NCI-H1105 (cell line): ENCODE results near the gene FLNA.
"Not testable (repeated sequence)": the region's sequence is repeated elsewhere in the genome, so short reads cannot be mapped to it uniquely, and the experiment has no call there.

ENCODE experiments used
- DNase-seq: peaks from one replicate; lab custom pipeline; 2025; lab: John Stamatoyannopoulos, UW

The FLNA gene, protein sequence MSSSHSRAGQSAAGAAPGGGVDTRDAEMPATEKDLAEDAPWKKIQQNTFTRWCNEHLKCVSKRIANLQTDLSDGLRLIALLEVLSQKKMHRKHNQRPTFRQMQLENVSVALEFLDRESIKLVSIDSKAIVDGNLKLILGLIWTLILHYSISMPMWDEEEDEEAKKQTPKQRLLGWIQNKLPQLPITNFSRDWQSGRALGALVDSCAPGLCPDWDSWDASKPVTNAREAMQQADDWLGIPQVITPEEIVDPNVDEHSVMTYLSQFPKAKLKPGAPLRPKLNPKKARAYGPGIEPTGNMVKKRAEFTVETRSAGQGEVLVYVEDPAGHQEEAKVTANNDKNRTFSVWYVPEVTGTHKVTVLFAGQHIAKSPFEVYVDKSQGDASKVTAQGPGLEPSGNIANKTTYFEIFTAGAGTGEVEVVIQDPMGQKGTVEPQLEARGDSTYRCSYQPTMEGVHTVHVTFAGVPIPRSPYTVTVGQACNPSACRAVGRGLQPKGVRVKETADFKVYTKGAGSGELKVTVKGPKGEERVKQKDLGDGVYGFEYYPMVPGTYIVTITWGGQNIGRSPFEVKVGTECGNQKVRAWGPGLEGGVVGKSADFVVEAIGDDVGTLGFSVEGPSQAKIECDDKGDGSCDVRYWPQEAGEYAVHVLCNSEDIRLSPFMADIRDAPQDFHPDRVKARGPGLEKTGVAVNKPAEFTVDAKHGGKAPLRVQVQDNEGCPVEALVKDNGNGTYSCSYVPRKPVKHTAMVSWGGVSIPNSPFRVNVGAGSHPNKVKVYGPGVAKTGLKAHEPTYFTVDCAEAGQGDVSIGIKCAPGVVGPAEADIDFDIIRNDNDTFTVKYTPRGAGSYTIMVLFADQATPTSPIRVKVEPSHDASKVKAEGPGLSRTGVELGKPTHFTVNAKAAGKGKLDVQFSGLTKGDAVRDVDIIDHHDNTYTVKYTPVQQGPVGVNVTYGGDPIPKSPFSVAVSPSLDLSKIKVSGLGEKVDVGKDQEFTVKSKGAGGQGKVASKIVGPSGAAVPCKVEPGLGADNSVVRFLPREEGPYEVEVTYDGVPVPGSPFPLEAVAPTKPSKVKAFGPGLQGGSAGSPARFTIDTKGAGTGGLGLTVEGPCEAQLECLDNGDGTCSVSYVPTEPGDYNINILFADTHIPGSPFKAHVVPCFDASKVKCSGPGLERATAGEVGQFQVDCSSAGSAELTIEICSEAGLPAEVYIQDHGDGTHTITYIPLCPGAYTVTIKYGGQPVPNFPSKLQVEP (N-terminal part only)

GRCh38 chrX:154374313-154375155, at the start of gene FLNA:
Gene FLNA, minus strand, starts transcription at chrX:154374634. Its CDS starts 3,389 bp downstream, at chrX:154371245.
- peak; percentile 52 for DNase-seq

- DNase-seq, result no peak
Observed at GRCh38 chrX:154420402-154420756, 45.9 kb upstream of the FLNA start.

- peak; percentile 92 for DNase-seq
Observed at GRCh38 chrX:154419688-154420401, 45.4 kb upstream of the FLNA start.

- no peak for DNase-seq
Observed at GRCh38 chrX:154419189-154419588, 44.8 kb upstream of the FLNA start.

GRCh38 chrX:154417157-154417556, 42.7 kb upstream of the FLNA start:
- peak; percentile 86 for DNase-seq

- DNase-seq, result no peak
Observed at GRCh38 chrX:154413142-154413541, 38.7 kb upstream of the FLNA start.

DNA sequence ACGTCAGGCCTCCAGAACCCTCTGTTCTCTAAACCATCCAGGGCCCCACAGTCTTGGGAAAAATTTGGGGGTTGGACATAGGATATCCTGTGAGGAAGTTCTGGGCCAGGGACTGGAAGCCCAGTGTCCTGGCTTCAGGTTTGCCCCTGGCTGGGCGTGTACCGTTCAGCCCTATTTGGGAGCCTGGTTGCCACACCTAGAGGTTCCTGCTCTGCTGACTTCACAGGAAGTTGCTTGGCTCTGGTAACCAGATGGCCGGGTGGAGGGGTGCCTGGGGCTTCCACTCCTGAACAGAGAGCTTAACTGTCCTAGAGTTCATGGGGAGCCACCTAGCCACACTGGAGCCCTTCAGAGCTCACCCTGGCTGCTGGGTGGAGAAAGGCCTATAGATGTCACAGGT, 38.0 kb upstream of the FLNA start:
- DNase-seq, result no peak

GRCh38 chrX:154411981-154412340, 37.5 kb upstream of the FLNA start:
- DNase-seq, result peak; percentile 78

GRCh38 chrX:154409222-154409871, 34.9 kb upstream of the FLNA start, which contains the start of gene DNASE1L1:
Gene DNASE1L1, minus strand, starts transcription at chrX:154409254. Its CDS starts 3,686 bp downstream, at chrX:154405568.
- no peak for DNase-seq

DNA sequence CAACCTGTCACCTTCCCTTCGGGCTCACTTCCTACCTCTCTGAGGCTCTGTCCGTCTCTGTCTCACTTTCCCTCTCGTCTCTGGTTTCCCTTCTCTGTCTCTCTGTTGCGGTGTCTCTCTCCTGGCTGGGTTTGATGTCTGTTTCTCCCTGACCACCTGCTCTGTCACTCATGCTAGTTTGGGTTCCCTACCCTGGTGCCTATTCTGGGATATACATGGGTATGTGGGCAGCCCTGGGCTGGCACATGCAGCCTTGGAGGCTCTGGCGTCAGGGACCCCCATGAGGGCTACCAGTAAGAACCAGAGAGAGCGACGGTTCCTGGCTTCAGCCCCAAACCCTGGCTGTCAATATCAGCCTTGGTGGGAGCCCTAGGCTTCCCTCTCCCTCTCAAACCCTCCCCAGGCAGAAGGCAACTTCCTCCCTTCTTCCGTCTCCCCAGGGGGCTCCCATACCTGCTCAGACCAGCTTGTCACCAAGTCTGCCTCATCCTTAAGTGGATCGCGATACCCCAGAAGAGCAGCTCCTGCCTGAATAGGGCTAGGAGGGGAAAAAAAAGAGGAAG, 34.3 kb upstream of the FLNA start:
- no peak for DNase-seq

- no peak for DNase-seq
Observed at GRCh38 chrX:154404625-154405192, 30.3 kb upstream of the FLNA start.

DNA sequence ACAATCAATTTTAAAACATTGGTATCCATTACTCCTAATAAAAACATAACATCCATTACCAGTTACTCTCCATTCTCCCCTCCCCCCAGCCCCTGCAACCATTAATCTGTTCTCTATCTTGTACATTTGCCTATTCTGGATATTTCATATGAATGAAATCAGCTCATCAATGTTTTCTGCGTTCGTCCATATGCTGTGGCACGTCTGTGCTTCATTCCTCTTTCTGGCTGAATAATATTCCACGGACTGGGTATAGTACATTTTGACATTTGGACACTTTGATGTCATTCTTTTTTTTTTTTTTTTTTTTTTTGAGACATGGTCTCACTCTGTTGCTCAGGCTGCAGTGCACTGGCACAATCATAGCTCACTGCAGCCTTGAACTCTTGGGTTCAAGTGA, 29.4 kb upstream of the FLNA start:
- no peak for DNase-seq

GRCh38 chrX:154403192-154403591, 28.8 kb upstream of the FLNA start:
- DNase-seq, result no peak

DNA sequence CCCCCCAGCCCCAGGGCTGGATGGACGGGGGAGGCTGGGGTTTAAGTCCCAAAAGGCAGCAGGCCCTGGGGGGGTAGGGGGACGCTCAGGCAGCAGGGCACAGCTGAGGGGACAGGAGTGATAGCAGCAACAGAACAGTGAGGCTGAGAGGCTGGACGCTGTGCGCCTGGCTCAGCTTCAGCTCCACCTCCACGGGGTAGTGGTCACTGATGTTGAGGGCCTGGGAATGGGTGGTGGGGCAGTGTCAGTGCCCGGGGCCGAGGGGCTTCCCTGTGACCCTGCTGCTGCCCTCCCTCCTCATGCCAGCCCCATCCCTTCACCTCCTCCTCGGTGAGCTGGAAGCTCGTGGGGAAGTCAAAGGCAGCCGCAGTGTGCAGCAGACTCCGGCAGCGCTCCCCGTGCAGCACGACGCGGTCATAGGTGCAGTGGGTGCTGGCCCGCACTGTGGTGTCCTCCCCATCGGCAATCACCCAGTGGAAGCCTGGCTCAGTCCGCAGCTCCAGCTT, 28.2 kb upstream of the FLNA start:
- no peak for DNase-seq

- no peak for DNase-seq
Observed at GRCh38 chrX:154401918-154402621, 27.6 kb upstream of the FLNA start.

DNA sequence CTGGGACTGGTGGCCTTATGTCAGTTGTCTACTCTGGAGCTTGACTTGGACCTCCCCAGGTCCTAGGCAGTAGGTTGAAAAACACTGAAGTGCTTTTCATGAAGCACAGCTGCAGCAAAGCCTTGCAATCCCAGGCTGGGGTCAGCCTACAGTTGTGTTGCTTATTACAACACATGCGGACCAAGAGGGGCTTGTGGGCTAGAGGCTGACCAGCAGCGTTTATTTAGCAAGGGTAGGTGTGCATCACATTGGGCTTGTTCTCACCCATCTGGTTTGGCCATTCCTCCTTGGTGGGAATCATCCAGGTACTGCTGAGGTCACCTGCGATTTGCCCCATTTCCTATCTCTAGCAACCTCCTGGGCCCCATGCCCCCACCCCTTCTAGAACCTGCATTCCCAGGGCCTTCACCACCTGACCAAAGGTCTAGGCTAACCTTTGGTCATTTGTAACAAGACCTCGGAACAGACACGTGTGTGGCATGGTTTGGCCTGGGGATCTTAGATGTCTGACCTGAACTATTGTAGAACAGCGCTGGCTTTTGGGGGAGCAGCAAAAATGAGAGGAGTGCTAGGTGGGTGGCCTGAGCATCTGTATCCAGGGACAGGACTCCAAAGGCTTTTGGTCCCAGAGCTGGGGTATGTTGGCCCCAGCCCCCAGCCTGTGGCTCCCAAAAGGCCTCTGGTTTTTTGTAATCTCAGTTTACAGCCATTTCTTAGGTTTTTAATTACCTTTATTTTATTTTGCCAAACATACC, 26.8 kb upstream of the FLNA start:
- no peak for DNase-seq

GRCh38 chrX:154400369-154400817, 26.0 kb upstream of the FLNA start:
- DNase-seq, result not testable (repeated sequence)
